Measurements from ENCODE around the gene NPDC1.
A peak's percentile ranks its signal among the peaks of the same experiment; 100 is the strongest.

The NPDC1 gene

GRCh38 chr9:137057545-137057944 lies 11.6 kb upstream of the NPDC1 start:
- DNase-seq (ENCODE audit: extremely low read depth in 1 of 2, low read depth in 1 of 2), result no peak

GRCh38 chr9:137056739-137057415 lies 10.9 kb upstream of the NPDC1 start:
- no peak for DNase-seq (ENCODE audit: extremely low read depth in 1 of 2, low read depth in 1 of 2)

GRCh38 chr9:137055385-137056364 lies 9.7 kb upstream of the NPDC1 start:
- no peak for DNase-seq (ENCODE audit: extremely low read depth in 1 of 2, low read depth in 1 of 2)

- DNase-seq (ENCODE audit: extremely low read depth in 1 of 2, low read depth in 1 of 2), result no peak
Observed at GRCh38 chr9:137054932-137055384, 9.0 kb upstream of the NPDC1 start.

GRCh38 chr9:137053944-137054931 lies 8.3 kb upstream of the NPDC1 start, which contains the start of gene ENTPD2:
ENTPD2 (minus strand) TSS chr9:137054061; CDS start chr9:137053997, 64 bp downstream.
- no peak for DNase-seq (ENCODE audit: extremely low read depth in 1 of 2, low read depth in 1 of 2)

GRCh38 chr9:137052998-137053943 lies 7.3 kb upstream of the NPDC1 start:
- DNase-seq (ENCODE audit: extremely low read depth in 1 of 2, low read depth in 1 of 2), result no peak

- no peak for DNase-seq (ENCODE audit: extremely low read depth in 1 of 2, low read depth in 1 of 2)
Observed at GRCh38 chr9:137052293-137052692, 6.3 kb upstream of the NPDC1 start.

GRCh38 chr9:137051145-137051724 lies 5.3 kb upstream of the NPDC1 start:
- DNase-seq (ENCODE audit: extremely low read depth in 1 of 2, low read depth in 1 of 2), result no peak

GRCh38 chr9:137050570-137050969 lies 4.6 kb upstream of the NPDC1 start:
- DNase-seq (ENCODE audit: extremely low read depth in 1 of 2, low read depth in 1 of 2), result no peak

GRCh38 chr9:137049544-137050449 lies 3.8 kb upstream of the NPDC1 start:
- peak in 1 of 2 donors; percentile 40 for DNase-seq (ENCODE audit: extremely low read depth in 1 of 2, low read depth in 1 of 2)

- DNase-seq (ENCODE audit: extremely low read depth in 1 of 2, low read depth in 1 of 2), result no peak
Observed at GRCh38 chr9:137048655-137049543, 2.9 kb upstream of the NPDC1 start.

- no peak for DNase-seq (ENCODE audit: extremely low read depth in 1 of 2, low read depth in 1 of 2)
Observed at GRCh38 chr9:137045294-137046087, 486 bp downstream of the NPDC1 start.

- no peak for DNase-seq (ENCODE audit: extremely low read depth in 1 of 2, low read depth in 1 of 2)
Observed at GRCh38 chr9:137044502-137045177, 1.3 kb downstream of the NPDC1 start.

- DNase-seq (ENCODE audit: extremely low read depth in 1 of 2, low read depth in 1 of 2), result no peak
Observed at GRCh38 chr9:137044037-137044436, 1.9 kb downstream of the NPDC1 start.

Data from activated CD8-positive, alpha-beta memory T cell treated with anti-CD3 and anti-CD28 coated beads for 1 hour (primary cell).